Prostate gland (tissue), 2 donors: ENCODE measurements around the gene FRMD4A.

Experiments
- CTCF ChIP-seq, 4 experiments: fragments of 200-600 bp in 2 of 4; fragments of 450-650 bp in 2 of 4; sonication (generic) in 2 of 4; IDR thresholded peaks; 1 replicate in 3 of 4; 2 replicates in 1 of 4; pipeline ENCODE4 v1.5.1; 2016 to 2019; ENCODE audit warnings: antibody characterized with exemption in 4 of 4, mild to moderate bottlenecking in 2 of 4, moderate library complexity in 2 of 4
- POLR2A ChIP-seq: fragments of 450-650 bp; IDR thresholded peaks from one replicate; pipeline ENCODE4 v1.6.1; 2016; ENCODE audit warnings: antibody characterized with exemption, mild to moderate bottlenecking

DNA sequence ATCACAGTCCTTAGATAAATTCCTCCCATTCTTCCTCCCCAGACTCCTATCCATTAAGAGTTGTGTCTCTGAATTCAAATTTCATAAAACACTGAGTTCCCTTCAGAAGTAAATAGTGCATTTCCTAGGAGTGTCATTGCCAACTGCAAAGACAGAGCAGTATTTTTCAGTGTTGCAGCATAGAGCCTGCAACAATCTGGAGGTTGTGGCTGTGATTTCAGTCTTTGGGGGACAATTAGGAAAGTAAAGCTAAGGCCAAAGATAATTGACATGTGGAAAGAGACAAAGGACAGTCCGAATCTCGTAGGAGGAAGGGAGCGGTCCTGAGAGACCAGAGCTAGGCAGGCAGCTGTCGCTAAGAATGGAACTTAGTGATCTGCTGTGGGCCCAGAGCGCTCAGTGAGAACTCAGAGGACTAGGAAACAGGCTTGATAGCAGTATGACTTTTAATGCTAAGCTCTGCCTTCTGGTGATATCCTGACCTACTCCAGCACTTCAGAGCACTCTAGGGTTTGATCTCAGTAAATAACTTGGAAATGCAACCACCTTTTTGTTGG lies 697.8 kb downstream of the FRMD4A start:
- TF ChIP-seq CTCF (IDR thresholded peaks at IDR 0.05) (no peak), POLR2A (no peak)
